Suprapubic skin (tissue), 4 donors: Measurements from ENCODE around the gene M6PR.
"Not testable (repeated sequence)": the region's sequence is repeated elsewhere in the genome, so short reads cannot be mapped to it uniquely, and the experiment has no call there.

ENCODE experiments used
- POLR2A ChIP-seq, 2 donors: fragments of 450-650 bp; IDR thresholded peaks; one replicate each; pipeline ENCODE4 v1.6.1; 2017; ENCODE audit warnings: antibody characterized with exemption in 2 of 2, mild to moderate bottlenecking in 2 of 2, moderate library complexity in 2 of 2
- POLR2AphosphoS5 ChIP-seq, 3 donors: sonication (generic); formaldehyde crosslinking; IDR thresholded peaks; one replicate each; pipeline ENCODE4 v1.6.1; 2017; ENCODE audit warnings: antibody characterized with exemption in 3 of 3
- TF ChIP-seq, protein P1 (sequence below), 2 donors: fragments of 200-600 bp in 1 of 2; fragments of 450-650 bp in 1 of 2; sonication (generic) in 1 of 2; IDR thresholded peaks; one replicate each; pipeline ENCODE4 v1.5.1; 2016 to 2019; ENCODE audit warnings: antibody characterized with exemption in 2 of 2, mild to moderate bottlenecking in 1 of 2, moderate library complexity in 1 of 2

DNA sequence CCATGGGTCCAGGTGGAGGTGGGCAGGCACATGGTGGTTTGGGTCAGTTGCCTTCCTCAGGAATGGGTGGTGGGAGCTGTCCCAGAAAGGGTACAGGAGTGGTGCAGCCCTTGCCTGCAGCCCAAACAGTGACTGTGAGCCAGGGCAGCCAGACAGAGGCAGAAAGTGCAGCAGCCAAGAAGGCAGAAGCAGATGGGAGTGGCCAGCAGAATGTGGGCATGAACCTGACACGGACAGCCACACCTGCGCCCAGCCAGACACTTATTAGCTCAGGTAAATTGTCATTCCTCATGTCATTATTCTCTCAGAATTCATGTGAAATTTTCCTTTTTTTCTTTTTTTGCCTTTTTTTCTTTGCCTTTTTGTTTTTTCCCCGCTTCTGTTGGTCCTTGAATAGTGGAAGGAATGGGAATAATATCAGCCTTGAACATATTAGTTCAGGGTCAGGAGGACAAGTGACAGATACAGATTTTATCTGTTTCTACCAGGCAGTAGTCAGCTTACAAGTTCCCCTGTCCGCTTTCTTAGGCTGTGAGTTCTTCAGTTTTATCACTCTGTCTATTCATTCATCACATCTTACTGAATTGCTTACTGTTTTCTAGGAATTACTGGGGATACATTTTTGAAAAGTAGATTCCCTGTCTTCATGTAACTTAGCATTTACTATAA lies 18.7 kb downstream of the M6PR start:
- TF ChIP-seq, protein P1, sequence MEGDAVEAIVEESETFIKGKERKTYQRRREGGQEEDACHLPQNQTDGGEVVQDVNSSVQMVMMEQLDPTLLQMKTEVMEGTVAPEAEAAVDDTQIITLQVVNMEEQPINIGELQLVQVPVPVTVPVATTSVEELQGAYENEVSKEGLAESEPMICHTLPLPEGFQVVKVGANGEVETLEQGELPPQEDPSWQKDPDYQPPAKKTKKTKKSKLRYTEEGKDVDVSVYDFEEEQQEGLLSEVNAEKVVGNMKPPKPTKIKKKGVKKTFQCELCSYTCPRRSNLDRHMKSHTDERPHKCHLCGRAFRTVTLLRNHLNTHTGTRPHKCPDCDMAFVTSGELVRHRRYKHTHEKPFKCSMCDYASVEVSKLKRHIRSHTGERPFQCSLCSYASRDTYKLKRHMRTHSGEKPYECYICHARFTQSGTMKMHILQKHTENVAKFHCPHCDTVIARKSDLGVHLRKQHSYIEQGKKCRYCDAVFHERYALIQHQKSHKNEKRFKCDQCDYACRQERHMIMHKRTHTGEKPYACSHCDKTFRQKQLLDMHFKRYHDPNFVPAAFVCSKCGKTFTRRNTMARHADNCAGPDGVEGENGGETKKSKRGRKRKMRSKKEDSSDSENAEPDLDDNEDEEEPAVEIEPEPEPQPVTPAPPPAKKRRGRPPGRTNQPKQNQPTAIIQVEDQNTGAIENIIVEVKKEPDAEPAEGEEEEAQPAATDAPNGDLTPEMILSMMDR (IDR thresholded peaks at IDR 0.05): not testable (repeated sequence)
- not testable (repeated sequence) for TF ChIP-seq POLR2A, POLR2AphosphoS5 (IDR thresholded peaks at IDR 0.05)
